ENCODE results near the gene OR1D5.
"Not testable (repeated sequence)": the region's sequence is repeated elsewhere in the genome, so short reads cannot be mapped to it uniquely, and the experiment has no call there.

Gene OR1D5

GRCh38 chr17:3033741-3034577 is 29.4 kb downstream of the OR1D5 start:
- no peak for DNase-seq
- in situ Hi-C loops (cut with MboI; ENCODE audit: low pct_unique_long_range_greater_than_20kb, low sequenced_read_pairs) = loop anchor here (25.0 kb wide), 1 partner anchor 628 kb away; the partner anchor contains the start of genes EMC6 and TAX1BP3

GRCh38 chr17:3033248-3033640 is 30.2 kb downstream of the OR1D5 start:
- in situ Hi-C loops (cut with MboI; ENCODE audit: low pct_unique_long_range_greater_than_20kb, low sequenced_read_pairs) = loop anchor here (25.0 kb wide), 1 partner anchor 629 kb away; the partner anchor contains the start of genes EMC6 and TAX1BP3
- DNase-seq = no peak

- in situ Hi-C loops (cut with MboI; ENCODE audit: low pct_unique_long_range_greater_than_20kb, low sequenced_read_pairs) = loop anchor here (25.0 kb wide), 1 partner anchor 630 kb away; the partner anchor contains the start of genes EMC6 and TAX1BP3
- DNase-seq = no peak
Measured at GRCh38 chr17:3032258-3033247, 30.9 kb downstream of the OR1D5 start.

DNA sequence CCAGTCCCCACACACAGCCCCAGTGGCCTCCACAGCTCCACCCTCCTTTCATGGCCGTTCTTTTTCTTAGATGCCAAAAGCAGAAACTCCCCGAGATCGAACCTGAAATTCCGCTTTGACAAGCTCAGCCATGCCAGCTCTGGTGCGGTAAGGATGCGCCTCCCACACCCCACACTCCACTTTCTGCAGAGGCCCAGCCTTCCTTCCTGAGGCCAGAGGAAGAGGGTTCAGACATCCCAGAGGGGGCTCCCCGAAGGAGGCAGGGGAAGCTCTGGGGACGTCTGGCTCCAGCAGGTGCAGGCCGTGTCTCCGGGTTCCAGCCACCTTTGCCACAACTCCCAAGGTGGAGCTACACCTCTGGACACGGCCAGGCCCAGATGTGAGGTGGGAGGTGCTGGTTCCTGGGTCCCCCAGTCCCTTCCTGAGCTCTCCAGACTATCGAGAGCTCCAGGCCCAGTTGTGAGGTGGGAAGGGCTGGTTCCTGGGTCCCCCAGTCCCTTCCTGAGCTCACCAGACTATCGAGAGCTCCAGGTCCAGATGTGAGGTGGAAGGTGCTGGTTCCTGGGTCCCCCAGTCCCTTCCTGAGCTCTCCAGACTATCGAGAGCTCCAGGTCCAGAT is 32.4 kb downstream of the OR1D5 start:
- not testable (repeated sequence) for DNase-seq
- in situ Hi-C loops (cut with MboI; ENCODE audit: low pct_unique_long_range_greater_than_20kb, low sequenced_read_pairs) = loop anchor here (25.0 kb wide), 1 partner anchor 631 kb away; the partner anchor contains the start of genes EMC6 and TAX1BP3

- in situ Hi-C loops (cut with MboI; ENCODE audit: low pct_unique_long_range_greater_than_20kb, low sequenced_read_pairs) = loop anchor here (25.0 kb wide), 1 partner anchor 632 kb away; the partner anchor contains the start of genes EMC6 and TAX1BP3
- DNase-seq = no peak
Measured at GRCh38 chr17:3030096-3030495, 33.3 kb downstream of the OR1D5 start.

GRCh38 chr17:3029213-3029913 is 34.0 kb downstream of the OR1D5 start:
- in situ Hi-C loops (cut with MboI; ENCODE audit: low pct_unique_long_range_greater_than_20kb, low sequenced_read_pairs) = loop anchor here (25.0 kb wide), 1 partner anchor 633 kb away; the partner anchor contains the start of genes EMC6 and TAX1BP3
- no peak for DNase-seq

DNA sequence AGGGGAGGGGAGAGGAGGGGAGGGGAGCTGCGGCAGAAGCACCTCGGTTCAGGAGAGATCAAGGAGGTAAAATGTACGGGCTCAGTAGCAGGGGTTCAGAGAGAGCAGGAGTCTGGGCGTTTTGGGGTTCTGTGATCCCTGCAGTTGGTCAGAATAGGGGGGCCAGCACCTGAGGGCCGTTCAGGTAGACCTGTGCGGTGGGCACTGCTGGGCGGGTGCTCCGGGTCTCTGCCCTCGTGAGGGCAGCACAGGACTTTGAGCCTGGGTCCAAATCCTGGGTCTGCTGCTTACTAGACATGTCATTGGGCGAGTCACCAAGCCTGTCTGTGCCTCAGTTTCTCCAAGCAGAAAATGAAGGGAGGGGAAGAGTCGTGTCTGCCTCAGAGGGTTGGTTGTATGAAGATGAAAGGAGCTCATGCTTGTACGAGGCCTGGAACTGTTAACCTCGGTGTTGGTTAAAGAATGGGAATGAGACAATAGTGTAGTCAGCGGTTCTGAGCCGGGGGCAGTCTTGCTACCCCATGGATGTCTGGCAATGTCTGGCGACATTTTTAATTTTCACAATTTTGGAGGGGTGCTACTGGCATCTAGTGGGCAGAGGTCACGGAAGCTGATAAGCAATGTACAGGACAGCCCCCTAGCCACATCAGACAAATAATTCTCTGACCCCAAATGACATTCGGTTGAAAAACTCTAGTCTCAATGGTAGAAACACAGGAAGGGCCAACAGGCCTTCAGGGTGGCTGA is 35.4 kb downstream of the OR1D5 start:
- no peak for DNase-seq
- in situ Hi-C loops (cut with MboI; ENCODE audit: low pct_unique_long_range_greater_than_20kb, low sequenced_read_pairs) = loop anchor here (25.0 kb wide), 1 partner anchor 634 kb away; the partner anchor contains the start of genes EMC6 and TAX1BP3

DNA sequence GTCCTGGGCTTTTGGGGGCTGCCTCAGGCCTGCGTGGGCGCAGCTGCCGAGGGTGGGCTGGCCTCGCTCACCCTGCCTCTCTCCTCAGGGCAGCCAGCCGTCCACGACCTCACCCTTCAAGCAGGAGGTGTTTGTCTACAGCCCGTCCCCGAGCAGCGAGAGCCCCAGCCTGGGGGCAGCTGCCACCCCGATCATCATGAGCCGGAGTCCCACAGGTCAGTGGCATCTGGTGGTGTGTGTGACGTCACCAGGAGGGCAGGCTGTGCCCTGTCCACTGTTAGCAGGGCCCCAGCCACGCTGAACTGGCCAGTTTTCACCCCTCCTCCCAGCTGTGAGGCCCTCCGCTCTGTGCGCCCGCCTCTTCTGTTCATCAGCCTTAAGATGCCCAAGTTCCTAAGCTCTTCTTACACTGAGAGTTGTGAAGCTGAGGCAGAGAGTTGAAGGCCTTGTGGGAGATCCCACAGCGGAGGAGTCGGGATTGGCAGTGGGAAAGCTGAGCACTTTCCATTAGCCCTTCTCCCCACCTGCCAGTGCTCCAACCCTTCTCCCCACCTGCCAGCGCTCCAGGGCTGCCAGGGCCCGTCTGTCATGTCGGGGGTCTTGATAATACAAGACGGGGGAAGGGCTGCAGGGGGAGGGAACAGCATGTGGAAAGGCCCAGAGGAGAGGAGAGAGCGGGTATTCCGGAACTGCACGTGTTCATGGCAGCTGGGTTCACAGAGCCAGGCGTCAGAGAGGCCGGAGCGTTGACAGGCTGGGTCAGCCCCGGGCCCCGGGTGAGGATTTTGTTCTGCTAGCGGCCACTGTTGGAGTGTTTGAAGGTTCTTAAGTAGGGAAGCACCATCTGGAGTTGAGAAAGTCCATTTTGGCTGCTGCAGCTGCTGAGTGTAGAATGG is 36.3 kb downstream of the OR1D5 start:
- in situ Hi-C loops (cut with MboI; ENCODE audit: low pct_unique_long_range_greater_than_20kb, low sequenced_read_pairs) = loop anchor here (25.0 kb wide), 1 partner anchor 635 kb away; the partner anchor contains the start of genes EMC6 and TAX1BP3
- no peak for DNase-seq

- in situ Hi-C loops (cut with MboI; ENCODE audit: low pct_unique_long_range_greater_than_20kb, low sequenced_read_pairs) = loop anchor here (25.0 kb wide), 1 partner anchor 636 kb away; the partner anchor contains the start of genes EMC6 and TAX1BP3
- no peak for DNase-seq
Measured at GRCh38 chr17:3026125-3026855, 37.1 kb downstream of the OR1D5 start.

DNA sequence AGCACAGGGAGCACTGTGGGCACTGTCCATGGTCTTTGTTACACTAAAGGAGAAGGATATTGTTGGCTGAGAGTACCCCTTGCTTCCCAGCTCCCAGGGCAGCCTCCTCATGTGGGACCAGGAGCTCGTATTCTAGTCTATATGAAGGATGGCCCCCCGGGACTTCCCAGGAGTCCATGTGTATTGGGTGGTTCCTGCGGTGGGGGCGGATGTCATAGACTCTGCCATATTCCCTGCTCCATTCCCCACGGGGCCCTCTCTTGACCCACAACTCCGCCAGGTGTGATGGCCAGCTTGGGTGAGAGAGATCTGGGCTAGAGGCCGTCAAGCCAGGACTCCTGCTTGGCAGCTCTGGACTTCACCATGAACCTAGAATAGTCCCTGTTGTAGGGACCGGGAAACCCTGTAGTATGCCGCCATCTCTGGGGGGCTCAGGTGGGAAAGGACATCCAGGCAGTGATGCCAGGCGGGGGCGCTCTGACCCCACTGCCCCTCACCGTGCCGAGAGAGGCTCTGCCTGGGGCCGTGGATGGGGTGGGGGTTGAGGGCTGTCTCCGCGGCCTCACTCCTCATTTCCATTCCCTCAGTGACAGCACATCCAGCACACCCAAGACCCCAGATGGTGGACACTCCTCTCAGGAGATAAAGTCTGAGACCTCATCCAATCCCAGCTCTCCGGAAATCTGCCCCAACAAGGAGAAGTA is 37.8 kb downstream of the OR1D5 start:
- in situ Hi-C loops (cut with MboI; ENCODE audit: low pct_unique_long_range_greater_than_20kb, low sequenced_read_pairs) = loop anchor here (25.0 kb wide), 1 partner anchor 637 kb away; the partner anchor contains the start of genes EMC6 and TAX1BP3
- no peak for DNase-seq

DNA sequence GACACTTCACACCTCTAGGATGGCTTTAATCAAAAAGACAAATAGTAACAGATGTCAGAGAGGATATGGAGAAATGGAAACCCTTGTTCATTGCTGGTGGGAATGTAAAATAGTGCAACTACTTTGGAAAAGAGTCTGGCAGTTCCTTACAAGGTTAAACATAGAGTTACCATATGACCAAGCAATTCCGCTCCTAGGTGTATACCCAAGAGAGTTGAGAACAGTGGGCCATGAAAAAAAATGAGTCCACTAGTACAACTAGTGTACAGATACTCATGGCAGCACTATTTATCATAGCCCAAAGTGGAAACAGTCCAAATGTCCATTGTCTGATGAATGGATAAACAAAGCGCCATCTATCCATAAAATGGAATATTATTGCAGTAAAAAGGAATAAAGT is 39.1 kb downstream of the OR1D5 start:
- no peak for DNase-seq
- in situ Hi-C loops (cut with MboI; ENCODE audit: low pct_unique_long_range_greater_than_20kb, low sequenced_read_pairs) = no loop called here

- no peak for DNase-seq
- in situ Hi-C loops (cut with MboI; ENCODE audit: low pct_unique_long_range_greater_than_20kb, low sequenced_read_pairs) = no loop called here
Measured at GRCh38 chr17:3022197-3022596, 41.2 kb downstream of the OR1D5 start.

GRCh38 chr17:3020381-3020780 is 43.0 kb downstream of the OR1D5 start:
- in situ Hi-C loops (cut with MboI; ENCODE audit: low pct_unique_long_range_greater_than_20kb, low sequenced_read_pairs) = no loop called here
- DNase-seq = no peak

DNA sequence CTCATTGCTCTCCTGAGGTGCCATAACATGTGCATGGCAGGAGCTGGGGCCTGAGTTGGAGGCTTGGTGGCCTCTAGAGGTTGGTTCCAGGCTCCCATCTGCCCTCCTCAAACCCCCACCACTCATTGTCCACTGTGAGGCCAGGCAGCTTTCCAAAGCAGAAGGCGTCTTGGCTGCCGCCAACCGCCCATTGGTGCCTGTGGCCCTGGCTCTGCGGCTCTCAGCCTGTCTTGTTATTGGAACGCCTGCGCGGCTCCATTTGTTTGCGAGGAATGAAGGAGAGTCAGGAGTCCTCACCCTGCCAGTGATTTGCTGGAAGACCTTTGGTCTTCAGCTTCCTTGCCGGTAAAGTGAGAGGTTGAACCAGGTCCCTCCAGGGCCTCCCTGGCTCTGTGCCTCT is 43.6 kb downstream of the OR1D5 start:
- DNase-seq = no peak
- in situ Hi-C loops (cut with MboI; ENCODE audit: low pct_unique_long_range_greater_than_20kb, low sequenced_read_pairs) = no loop called here

DNA sequence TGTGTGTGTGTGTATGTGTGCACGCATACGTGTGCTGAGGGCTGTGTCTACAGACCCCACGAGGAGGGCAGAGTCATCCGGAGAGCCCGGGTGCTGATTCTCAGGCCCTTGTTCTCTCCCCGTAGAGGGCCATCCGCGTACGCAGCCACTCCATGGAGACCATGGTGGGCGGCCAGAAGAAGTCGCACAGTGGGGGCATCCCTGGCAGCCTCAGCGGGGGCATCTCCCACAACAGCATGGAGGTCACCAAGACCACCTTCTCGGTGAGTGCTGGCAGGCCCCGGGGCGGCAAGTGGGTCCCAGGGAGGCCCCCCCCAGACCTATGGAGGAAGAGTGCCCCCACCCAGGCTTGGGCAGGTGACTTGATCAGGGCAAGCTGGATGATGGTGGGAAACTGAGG is 45.5 kb downstream of the OR1D5 start:
- in situ Hi-C loops (cut with MboI; ENCODE audit: low pct_unique_long_range_greater_than_20kb, low sequenced_read_pairs) = no loop called here
- no peak for DNase-seq
